Measurements from ENCODE around the gene TMEM167B.
"Not testable (repeated sequence)": the region's sequence is repeated elsewhere in the genome, so short reads cannot be mapped to it uniquely, and the experiment has no call there.

The TMEM167B gene

GRCh38 chr1:109112652-109113285 is 22.2 kb downstream of the TMEM167B start:
- DNase-seq (ENCODE audit: insufficient read length, low spot score) (peak; percentile 60), FAIRE-seq (no peak)

- no peak for FAIRE-seq
- no peak for DNase-seq (ENCODE audit: insufficient read length, low spot score)
Measured at GRCh38 chr1:109113590-109114341, 23.2 kb downstream of the TMEM167B start, which contains the start of gene ELAPOR1. Gene ELAPOR1, plus strand, starts transcription at chr1:109114115. Its CDS starts 69 bp downstream, at chr1:109114184.

GRCh38 chr1:109114342-109114674 is 23.7 kb downstream of the TMEM167B start:
- FAIRE-seq (no peak), DNase-seq (ENCODE audit: insufficient read length, low spot score) (no peak)

- FAIRE-seq (no peak), DNase-seq (ENCODE audit: insufficient read length, low spot score) (no peak)
Measured at GRCh38 chr1:109115685-109116084, 25.1 kb downstream of the TMEM167B start.

- FAIRE-seq (no peak), DNase-seq (ENCODE audit: insufficient read length, low spot score) (no peak)
Measured at GRCh38 chr1:109116286-109116685, 25.7 kb downstream of the TMEM167B start.

- no peak for DNase-seq (ENCODE audit: insufficient read length, low spot score)
Measured at GRCh38 chr1:109118089-109118488, 27.5 kb downstream of the TMEM167B start.

GRCh38 chr1:109120356-109120755 is 29.8 kb downstream of the TMEM167B start:
- FAIRE-seq, result no peak
- DNase-seq (ENCODE audit: insufficient read length, low spot score), result no peak

More at GRCh38 chr1:109118089-109118488, 27.5 kb downstream of the TMEM167B start:
- FAIRE-seq, result no peak

- no peak for FAIRE-seq
Measured at GRCh38 chr1:109131059-109131458, 40.5 kb downstream of the TMEM167B start.

GRCh38 chr1:109131800-109132199 is 41.2 kb downstream of the TMEM167B start:
- FAIRE-seq, result no peak

More at GRCh38 chr1:109131059-109131458, 40.5 kb downstream of the TMEM167B start:
- no peak for DNase-seq (ENCODE audit: insufficient read length, low spot score)

GRCh38 chr1:109133002-109133706 is 42.6 kb downstream of the TMEM167B start:
- FAIRE-seq, result no peak
- DNase-seq (ENCODE audit: insufficient read length, low spot score), result no peak

More at GRCh38 chr1:109131800-109132199, 41.2 kb downstream of the TMEM167B start:
- no peak for DNase-seq (ENCODE audit: insufficient read length, low spot score)

GRCh38 chr1:109133815-109134214 is 43.3 kb downstream of the TMEM167B start:
- peak; percentile 70 for FAIRE-seq
- no peak for DNase-seq (ENCODE audit: insufficient read length, low spot score)

- DNase-seq (ENCODE audit: insufficient read length, low spot score) (no peak), FAIRE-seq (peak; percentile 70)
Measured at GRCh38 chr1:109134423-109134822, 43.9 kb downstream of the TMEM167B start.

GRCh38 chr1:109135940-109136339 is 45.4 kb downstream of the TMEM167B start:
- FAIRE-seq, result no peak
- DNase-seq (ENCODE audit: insufficient read length, low spot score), result no peak

GRCh38 chr1:109136766-109137165 is 46.2 kb downstream of the TMEM167B start:
- FAIRE-seq (no peak), DNase-seq (ENCODE audit: insufficient read length, low spot score) (no peak)

GRCh38 chr1:109137958-109138357 is 47.4 kb downstream of the TMEM167B start:
- DNase-seq (ENCODE audit: insufficient read length, low spot score) (no peak), FAIRE-seq (no peak)

GRCh38 chr1:109138358-109138757 is 47.8 kb downstream of the TMEM167B start:
- DNase-seq (ENCODE audit: insufficient read length, low spot score) (no peak), FAIRE-seq (no peak)

GRCh38 chr1:109140392-109140791 is 49.8 kb downstream of the TMEM167B start:
- DNase-seq (ENCODE audit: insufficient read length, low spot score) (no peak), FAIRE-seq (no peak)

GRCh38 chr1:109142260-109142659 is 51.7 kb downstream of the TMEM167B start:
- FAIRE-seq (no peak), DNase-seq (ENCODE audit: insufficient read length, low spot score) (no peak)

- not testable (repeated sequence) for FAIRE-seq; DNase-seq (ENCODE audit: insufficient read length, low spot score)
Measured at GRCh38 chr1:109142725-109143124, 52.2 kb downstream of the TMEM167B start.

All from GM19239 (cell line).